Measurements from ENCODE around the gene C10orf95.

The C10orf95 gene

DNA sequence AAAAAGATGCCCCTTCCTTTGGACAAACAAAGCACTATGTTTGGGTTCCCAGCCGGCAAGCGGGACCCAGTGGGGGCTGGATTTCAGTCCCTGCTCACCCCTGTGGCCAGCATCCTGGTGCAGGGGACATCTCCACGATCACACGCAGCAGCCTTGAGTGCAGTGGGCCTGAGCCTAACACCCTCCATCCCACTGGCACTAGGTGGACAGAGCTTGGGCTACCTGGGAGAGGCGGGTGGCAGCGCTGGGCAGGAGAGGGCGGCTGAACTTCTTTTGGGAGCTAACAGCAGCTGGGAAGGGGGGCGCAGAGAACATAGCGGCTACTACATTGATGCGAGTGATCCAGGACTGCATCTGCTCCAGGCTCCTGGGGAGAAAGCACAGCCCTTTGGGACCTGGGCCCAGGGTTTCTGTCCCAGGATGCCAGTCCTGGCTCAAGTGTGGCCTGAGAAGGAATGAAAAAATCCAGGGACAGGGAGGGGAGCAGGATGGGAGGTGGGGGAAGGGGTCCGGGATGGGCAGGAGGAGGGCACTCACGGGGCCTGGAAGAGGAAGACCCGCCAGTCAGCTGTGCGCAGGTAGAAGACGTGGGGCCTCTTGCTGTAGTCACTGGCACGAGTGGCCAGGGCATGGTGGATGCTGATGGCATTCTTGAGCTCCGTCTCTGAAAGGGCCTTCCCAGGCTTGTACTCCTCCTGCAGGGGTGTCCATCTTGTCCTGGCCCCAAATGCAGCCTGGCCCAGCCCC lies 46.8 kb downstream of the C10orf95 start:
- Histone ChIP-seq H3K4me2 (ENCODE audit: low read length) (no peak overlapping the region), H2BK12ac (ENCODE audit: low read length) (no peak overlapping the region), H3K14ac (ENCODE audit: low read length) (no peak overlapping the region), H3K27me3 (ENCODE audit: insufficient read depth, low read length) (peaks cover 19% of the 10 kb centered on the region), H3K79me1 (ENCODE audit: low read length) (peaks cover 17% of the 10 kb centered on the region), H2BK120ac (ENCODE audit: insufficient read depth, low read length, poor library complexity) (no peak overlapping the region), H3K79me2 (ENCODE audit: control insufficient read depth, insufficient read depth, low read length, poor library complexity) (peaks cover 2% of the 10 kb centered on the region), H3K4me1 (ENCODE audit: control insufficient read depth in 1 of 2, insufficient read depth in 2 of 2, low read length in 2 of 2) (peaks cover 23 to 29% of the 10 kb centered on the region in 2 experiments), H4K8ac (ENCODE audit: low read depth, low read length) (no peak overlapping the region), H4K12ac (ENCODE audit: low read depth, low read length) (no peak overlapping the region), H3K23ac (ENCODE audit: low read length) (no peak overlapping the region), H2AFZ (ENCODE audit: insufficient read depth, low read length, poor library complexity) (no peak overlapping the region), H3K4me3 (ENCODE audit: low read depth, low read length) (no peak overlapping the region), H3K27ac (ENCODE audit: low read depth, low read length) (no peak overlapping the region), H2AK5ac (ENCODE audit: low read length) (no peak overlapping the region), H2BK5ac (ENCODE audit: low read depth, low read length, poor library complexity) (no peak overlapping the region), H3K18ac (ENCODE audit: low read length) (no peak overlapping the region), H3K9me3 (ENCODE audit: insufficient read depth, low read depth, low read length) (peaks cover 6% of the 10 kb centered on the region), H3K4ac (ENCODE audit: low read depth, low read length) (no peak overlapping the region), H3K36me3 (ENCODE audit: control insufficient read depth in 1 of 2, insufficient read depth in 2 of 2, low read length in 2 of 2) (peaks cover 14 to 19% of the 10 kb centered on the region in 2 experiments), H4K91ac (ENCODE audit: low read depth, low read length) (no peak overlapping the region), H3K9ac (ENCODE audit: low read length) (no peak overlapping the region)
- WGBS (ENCODE audit: extremely low coverage, insufficient coverage, insufficient read length): no CpG with 5 or more reads among the region's 17 CpGs
- DNase-seq: no peak

DNA sequence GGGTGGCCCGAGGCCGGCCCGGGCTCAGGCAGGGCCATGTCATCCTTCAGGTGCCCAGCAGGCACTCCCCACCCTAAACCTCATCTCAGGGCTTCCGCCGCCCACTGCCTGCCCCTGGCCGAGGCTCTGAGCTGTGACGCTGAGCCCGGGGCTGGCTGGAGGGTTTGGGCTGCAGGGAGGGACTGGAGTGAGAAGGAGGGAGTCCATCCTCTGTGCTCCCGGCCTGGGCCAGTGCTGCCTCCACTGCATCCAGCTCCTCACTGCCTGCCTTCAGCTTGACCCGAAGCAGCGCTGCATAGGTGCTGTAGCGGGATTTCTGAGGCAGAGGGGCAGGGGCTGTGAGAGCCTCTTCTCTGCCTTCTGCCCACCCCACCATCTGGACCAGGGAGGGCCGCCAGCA lies 48.2 kb downstream of the C10orf95 start:
- WGBS (ENCODE audit: extremely low coverage, insufficient coverage, insufficient read length): no CpG with 5 or more reads among the region's 13 CpGs
- no peak for DNase-seq

GRCh38 chr10:102402512-102402896 lies 48.8 kb downstream of the C10orf95 start:
- Histone ChIP-seq H3K79me1 (ENCODE audit: low read length) (peaks cover 17% of the 10 kb centered on the region), H3K23ac (ENCODE audit: low read length) (no peak overlapping the region), H3K9ac (ENCODE audit: low read length) (no peak overlapping the region), H3K4ac (ENCODE audit: low read depth, low read length) (peak overlapping the region; percentile 18), H4K91ac (ENCODE audit: low read depth, low read length) (peak overlapping the region; percentile 89), H3K9me3 (ENCODE audit: insufficient read depth, low read depth, low read length) (peaks cover 3% of the 10 kb centered on the region), H2BK5ac (ENCODE audit: low read depth, low read length, poor library complexity) (peak overlapping the region; percentile 44), H2BK12ac (ENCODE audit: low read length) (peak overlapping the region; percentile 93), H3K27ac (ENCODE audit: low read depth, low read length) (peak overlapping the region; percentile 62), H3K14ac (ENCODE audit: low read length) (peak overlapping the region; percentile 88), H3K4me1 (ENCODE audit: control insufficient read depth in 1 of 2, insufficient read depth in 2 of 2, low read length in 2 of 2) (peaks cover 22 to 23% of the 10 kb centered on the region in 2 experiments), H3K4me2 (ENCODE audit: low read length) (no peak overlapping the region), H4K12ac (ENCODE audit: low read depth, low read length) (no peak overlapping the region), H3K4me3 (ENCODE audit: low read depth, low read length) (no peak overlapping the region), H2AK5ac (ENCODE audit: low read length) (peak overlapping the region; percentile 92), H4K8ac (ENCODE audit: low read depth, low read length) (peak overlapping the region; percentile 37), H3K18ac (ENCODE audit: low read length) (peak overlapping the region; percentile 51), H2BK120ac (ENCODE audit: insufficient read depth, low read length, poor library complexity) (peak overlapping the region; percentile 88), H3K27me3 (ENCODE audit: insufficient read depth, low read length) (peaks cover under 1% of the 10 kb centered on the region), H3K36me3 (ENCODE audit: control insufficient read depth in 1 of 2, insufficient read depth in 2 of 2, low read length in 2 of 2) (peaks cover 22 to 27% of the 10 kb centered on the region in 2 experiments), H2AFZ (ENCODE audit: insufficient read depth, low read length, poor library complexity) (no peak overlapping the region), H3K79me2 (ENCODE audit: control insufficient read depth, insufficient read depth, low read length, poor library complexity) (peaks cover 3% of the 10 kb centered on the region)
- WGBS (ENCODE audit: extremely low coverage, insufficient coverage, insufficient read length): no CpG with 5 or more reads among the region's 5 CpGs
- no peak for DNase-seq

More for the DNA sequence above, 48.2 kb downstream of the C10orf95 start:
- Histone ChIP-seq H4K12ac (ENCODE audit: low read depth, low read length) (no peak overlapping the region), H2BK120ac (ENCODE audit: insufficient read depth, low read length, poor library complexity) (peak overlapping the region; percentile 4), H3K23ac (ENCODE audit: low read length) (no peak overlapping the region), H3K4ac (ENCODE audit: low read depth, low read length) (no peak overlapping the region), H3K9me3 (ENCODE audit: insufficient read depth, low read depth, low read length) (peaks cover 4% of the 10 kb centered on the region), H3K14ac (ENCODE audit: low read length) (no peak overlapping the region), H3K18ac (ENCODE audit: low read length) (no peak overlapping the region), H3K27ac (ENCODE audit: low read depth, low read length) (no peak overlapping the region), H2BK5ac (ENCODE audit: low read depth, low read length, poor library complexity) (no peak overlapping the region), H2AFZ (ENCODE audit: insufficient read depth, low read length, poor library complexity) (no peak overlapping the region), H3K27me3 (ENCODE audit: insufficient read depth, low read length) (peaks cover 6% of the 10 kb centered on the region), H3K4me3 (ENCODE audit: low read depth, low read length) (no peak overlapping the region), H3K4me2 (ENCODE audit: low read length) (no peak overlapping the region), H2AK5ac (ENCODE audit: low read length) (peak overlapping the region; percentile 17), H3K79me2 (ENCODE audit: control insufficient read depth, insufficient read depth, low read length, poor library complexity) (peaks cover 3% of the 10 kb centered on the region), H3K9ac (ENCODE audit: low read length) (no peak overlapping the region), H2BK12ac (ENCODE audit: low read length) (peak overlapping the region; percentile 40), H4K91ac (ENCODE audit: low read depth, low read length) (peak overlapping the region; percentile 11), H3K4me1 (ENCODE audit: control insufficient read depth in 1 of 2, insufficient read depth in 2 of 2, low read length in 2 of 2) (peaks cover 23 to 25% of the 10 kb centered on the region in 2 experiments), H3K79me1 (ENCODE audit: low read length) (peaks cover 17% of the 10 kb centered on the region), H4K8ac (ENCODE audit: low read depth, low read length) (no peak overlapping the region), H3K36me3 (ENCODE audit: control insufficient read depth in 1 of 2, insufficient read depth in 2 of 2, low read length in 2 of 2) (peaks cover 18 to 24% of the 10 kb centered on the region in 2 experiments)

GRCh38 chr10:102401735-102402511 lies 49.4 kb downstream of the C10orf95 start:
- peak overlapping the region; percentile 51 for H3K18ac ChIP-seq (ENCODE audit: low read length)
- H3K4me3 ChIP-seq (ENCODE audit: low read depth, low read length): no peak overlapping the region

More at GRCh38 chr10:102401735-102402511, 49.4 kb downstream of the C10orf95 start:
- H3K27ac ChIP-seq (ENCODE audit: low read depth, low read length): peak overlapping the region; percentile 62
- H3K79me1 ChIP-seq (ENCODE audit: low read length): peaks cover 17% of the 10 kb centered on the region
- H3K4ac ChIP-seq (ENCODE audit: low read depth, low read length): peak overlapping the region; percentile 38
- peak overlapping the region; percentile 93 for H2BK12ac ChIP-seq (ENCODE audit: low read length)
- peak overlapping the region; percentile 44 for H2BK5ac ChIP-seq (ENCODE audit: low read depth, low read length, poor library complexity)
- H4K8ac ChIP-seq (ENCODE audit: low read depth, low read length): peak overlapping the region; percentile 23
- H4K12ac ChIP-seq (ENCODE audit: low read depth, low read length): no peak overlapping the region
- peak overlapping the region; percentile 40 for H2AK5ac ChIP-seq (ENCODE audit: low read length)
- H3K36me3 ChIP-seq (ENCODE audit: control insufficient read depth in 1 of 2, insufficient read depth in 2 of 2, low read length in 2 of 2): peaks cover 24 to 29% of the 10 kb centered on the region in 2 experiments
- peaks cover 22 to 23% of the 10 kb centered on the region in 2 experiments for H3K4me1 ChIP-seq (ENCODE audit: control insufficient read depth in 1 of 2, insufficient read depth in 2 of 2, low read length in 2 of 2)
- H3K9ac ChIP-seq (ENCODE audit: low read length): no peak overlapping the region
- peaks cover 3% of the 10 kb centered on the region for H3K79me2 ChIP-seq (ENCODE audit: control insufficient read depth, insufficient read depth, low read length, poor library complexity)
- peak overlapping the region; percentile 46 for H3K4me2 ChIP-seq (ENCODE audit: low read length)
- H3K23ac ChIP-seq (ENCODE audit: low read length): no peak overlapping the region
- H3K14ac ChIP-seq (ENCODE audit: low read length): peak overlapping the region; percentile 88
- WGBS (ENCODE audit: extremely low coverage, insufficient coverage, insufficient read length): no CpG with 5 or more reads among the region's 18 CpGs
- no peaks in the 10 kb centered on the region for H3K27me3 ChIP-seq (ENCODE audit: insufficient read depth, low read length)
- peak overlapping the region; percentile 88 for H2BK120ac ChIP-seq (ENCODE audit: insufficient read depth, low read length, poor library complexity)
- H4K91ac ChIP-seq (ENCODE audit: low read depth, low read length): peak overlapping the region; percentile 89
- peak; percentile 91 to 96 for DNase-seq
- H3K9me3 ChIP-seq (ENCODE audit: insufficient read depth, low read depth, low read length): peaks cover 3% of the 10 kb centered on the region
- no peak overlapping the region for H2AFZ ChIP-seq (ENCODE audit: insufficient read depth, low read length, poor library complexity)
